K562 (cell line): ENCODE data around the gene HSPA4L. TPM values are rescaled to one million over a fixed set of nuclear protein-coding genes. Genes with fewer than 3 reads are reported as not detected.

Source experiments
- AFF1 ChIP-seq, 2 experiments: fragments of 450-650 bp; IDR thresholded peaks; 2 replicates each; pipeline ENCODE4 v1.6.1; 2018; ENCODE audit warnings: mild to moderate bottlenecking in 2 of 2, low read depth in 1 of 2; ENCODE audit not compliant: partially characterized antibody in 2 of 2
- C11orf30 ChIP-seq: fragments of 450-650 bp; IDR thresholded peaks from 2 replicates; pipeline ENCODE4 v1.6.1; 2016; ENCODE audit warnings: low read depth, mild to moderate bottlenecking
- COPS2 ChIP-seq: fragments of 450-650 bp; conservative IDR thresholded peaks from 2 replicates; pipeline ENCODE4 v1.6.1; 2016; ENCODE audit warnings: mild to moderate bottlenecking, moderate library complexity
- CTCFL ChIP-seq: IDR thresholded peaks from 2 replicates; pipeline ENCODE4 v1.6.1; 2011; ENCODE audit warnings: borderline replicate concordance, low read depth, mild to moderate bottlenecking, moderate library complexity, low read length; ENCODE audit not compliant: insufficient read depth, poor library complexity, severe bottlenecking
- FOSL1 ChIP-seq: fragments of 200-800 bp; sonication (Bioruptor generic); conservative IDR thresholded peaks from 2 replicates; pipeline ENCODE4 v1.6.1; 2016; ENCODE audit warnings: missing genetic modification characterization, missing compliant biosample characterization
- RCOR1 ChIP-seq, 2 experiments: IDR thresholded peaks; 2 replicates each; pipeline ENCODE4 v1.6.1; 2012; ENCODE audit warnings: low read depth in 2 of 2, low read length in 2 of 2, borderline replicate concordance in 1 of 2, improper control_type of control experiment in 1 of 2
- SOX6 ChIP-seq: fragments of 450-650 bp; IDR thresholded peaks from 2 replicates; pipeline ENCODE4 v1.6.1; 2014; ENCODE audit warnings: mild to moderate bottlenecking
- TCF7L2 ChIP-seq: fragments of 150-350 bp; IDR thresholded peaks from 2 replicates; pipeline ENCODE4 v1.6.1; 2016; ENCODE audit warnings: low read depth, mild to moderate bottlenecking, low read length, moderate library complexity
- ZBED1 ChIP-seq: IDR thresholded peaks from 2 replicates; pipeline ENCODE4 v1.6.1; 2014
- ZBTB1 ChIP-seq: sonication (generic); formaldehyde crosslinking; IDR thresholded peaks from 2 replicates; pipeline ENCODE4 v1.8.1; 2023; ENCODE audit warnings: missing genetic modification reagents, low read depth, mild to moderate bottlenecking, borderline replicate concordance
- ZBTB12 ChIP-seq: fragments of 250-450 bp; sonication (Bioruptor Pico); IDR thresholded peaks from 2 replicates; pipeline ENCODE4 v1.4.0; 2020
- ZBTB40 ChIP-seq, 2 experiments: fragments of 450-650 bp in 1 of 2; sonication (generic) in 1 of 2; formaldehyde crosslinking in 1 of 2; IDR thresholded peaks; 2 replicates each; pipeline versions ENCODE4 v1.7.1 to v1.9.0; 2016 to 2022; ENCODE audit warnings: inconsistent platforms in 1 of 2, mild to moderate bottlenecking in 1 of 2, missing genetic modification reagents in 1 of 2
- polyA plus RNA-seq, 8 experiments: library from polyadenylated mRNA; depleted of rRNA in 4 of 8; stranded (reverse) in 5 of 8; unstranded in 3 of 8; fragments of >200 nt; fragmentation: Nextera tagmentation in 2 of 8; fragmentation: Illumina TruSeq in 1 of 8; extraction: Ambion mirVana in 2 of 8; extraction: Trizol in 1 of 8; gene quantifications; 2 replicates each; pipeline versions ENCODE4 v1.2.1 to v1.2.3, GENCODE V29; 2011 to 2014; ENCODE audit warnings: inconsistent platforms in 1 of 8, missing spikeins in 1 of 8
- total RNA-seq, 7 experiments: library from RNA; depleted of rRNA in 6 of 7; stranded (reverse); fragments of >200 nt in 6 of 7; fragmentation: Illumina TruSeq in 2 of 7; extraction: Trizol in 2 of 7; gene quantifications; 2 replicates each; pipeline versions ENCODE4 v1.2.1 to v1.2.3, GENCODE V29; 2011 to 2021; ENCODE audit warnings: low replicate concordance in 1 of 7

HSPA4L gene
- total and polyA plus RNA-seq, 9 of the 15 experiments (the other 6 are each of a cell fraction or from before 2014, with no cell fraction given): 12.3 to 37.0 (median 21.7) TPM

GRCh38 chr4:127782025-127782274 lies 172 bp upstream of the HSPA4L start (continued):
- TF ChIP-seq ZBTB40 (IDR thresholded peaks at IDR 0.05) (no peak), ZBTB40 (CRISPR knock-in tag; IDR thresholded peaks at IDR 0.05) (no peak), ZBTB1 (CRISPR knock-in tag) (no peak), FOSL1 (tag) (no peak), C11orf30 (no peak), ZBED1 (no peak), RCOR1 (IDR thresholded peaks at IDR 0.05; ENCODE audit: borderline replicate concordance in 1 of 2, low read depth in 2 of 2, low read length in 2 of 2) (0 out of 4 replicates have a peak, but pooled peaks of 1 of the 2 experiments have one; percentile 1), TCF7L2 (no peak), SOX6 (no peak), ZBTB12 (CRISPR knock-in tag) (no peak), CTCFL (no peak), AFF1 (IDR thresholded peaks at IDR 0.05; ENCODE audit: low read depth in 1 of 2, partially characterized antibody in 2 of 2) (no peak), COPS2 (no peak)
